Transverse colon (tissue), 4 donors: Measurements from ENCODE around the gene HS3ST1. TPM values are rescaled to one million over a fixed set of nuclear protein-coding genes. Genes with fewer than 3 reads are reported as not detected.
A peak's percentile ranks its signal among the peaks of the same experiment; 100 is the strongest.

Experiments
- DNase-seq: peaks from one replicate; pipeline ENCODE4 v3.0.0-alpha.2; 2019
- H3K27ac ChIP-seq, 4 donors: fragments of 200-600 bp; sonication (generic); 2 replicates each; pipeline ENCODE4 v1.5.1; 2016 to 2018; ENCODE audit warnings: inconsistent platforms in 4 of 4
- H3K27me3 ChIP-seq: fragments of 200-600 bp; sonication (generic); 2 replicates; pipeline ENCODE4 v1.5.1; 2017; ENCODE audit warnings: inconsistent platforms
- H3K36me3 ChIP-seq, 4 donors: fragments of 200-600 bp; sonication (generic); 2 replicates each; pipeline ENCODE4 v1.5.1; 2017 to 2019; ENCODE audit warnings: inconsistent platforms in 4 of 4
- H3K4me1 ChIP-seq, 4 donors: fragments of 200-600 bp; sonication (generic); 2 replicates each; pipeline ENCODE4 v1.5.1; 2017 to 2020; ENCODE audit warnings: inconsistent platforms in 4 of 4
- H3K4me3 ChIP-seq, 4 donors: fragments of 200-600 bp; sonication (generic); 1 replicate in 1 of 4; 2 replicates in 3 of 4; pipeline versions ENCODE4 v1.5.1 to v1.6.1; 2017 to 2019; ENCODE audit warnings: inconsistent platforms in 4 of 4
- H3K9me3 ChIP-seq, 2 donors: fragments of 200-600 bp; sonication (generic); 2 replicates each; pipeline ENCODE4 v1.5.1; 2017 to 2019; ENCODE audit warnings: inconsistent platforms in 2 of 2
- CTCF ChIP-seq, 5 experiments: fragments of 200-600 bp in 3 of 5; fragments of 450-650 bp in 2 of 5; sonication (generic) in 3 of 5; IDR thresholded peaks; 1 replicate in 2 of 5; 2 replicates in 3 of 5; pipeline ENCODE4 v1.5.1; 2016 to 2017; ENCODE audit warnings: antibody characterized with exemption in 5 of 5, inconsistent platforms in 3 of 5, mild to moderate bottlenecking in 2 of 5, moderate library complexity in 1 of 5
- EP300 ChIP-seq: sonication (generic); formaldehyde crosslinking; IDR thresholded peaks from one replicate; pipeline ENCODE4 v1.6.1; 2017; ENCODE audit warnings: antibody characterized with exemption, low read depth
- POLR2A ChIP-seq: fragments of 450-650 bp; IDR thresholded peaks from one replicate; pipeline ENCODE4 v1.6.1; 2016; ENCODE audit warnings: antibody characterized with exemption, mild to moderate bottlenecking, moderate library complexity
- POLR2AphosphoS5 ChIP-seq, 3 donors: sonication (generic); formaldehyde crosslinking; IDR thresholded peaks; one replicate each; pipeline ENCODE4 v1.6.1; 2016; ENCODE audit warnings: antibody characterized with exemption in 3 of 3
- WGBS, 2 donors: methylation state at CpG; one replicate each; pipeline ENCODE4 v1.1.5; 2018; ENCODE audit warnings: low coverage in 1 of 2; 5-methylcytosine and 5-hydroxymethylcytosine counted together
- in situ Hi-C, 4 donors: fragments of 200-750 bp; cut with MboI; loops; one replicate each; pipeline versions ENCODE4 v1.15.0 to v1.15.1; 2017; ENCODE audit warnings: low sequenced_read_pairs in 3 of 4, low pct_ligation_motif_present in 1 of 4, low pct_unique_long_range_greater_than_20kb in 1 of 4
- intact Hi-C: fragments of 100-400 bp; cut with DNase I; formaldehyde crosslinking; loops from one replicate; pipeline ENCODE4 v1.15.1; 2023; ENCODE audit warnings: low total_unique reads
- total RNA-seq, 4 donors: library from RNA; depleted of rRNA; stranded (reverse); fragments of >200 nt; gene quantifications; one replicate each; pipeline ENCODE4 v1.1.0, GENCODE V29; 2016

Gene HS3ST1
- total RNA-seq, 4 donors from 2014 or later = 3.2 to 4.9 TPM; not detected in 2

GRCh38 chr4:11427121-11427996 is 1.3 kb downstream of the HS3ST1 start:
- in situ Hi-C loops (loop anchor here in 1 of 4 donors (10.0 kb wide), 1 partner anchor 843 kb away; no protein-coding TSS in a partner anchor), intact Hi-C loops (no loop called here)
- no peak for DNase-seq
- no peak for TF ChIP-seq POLR2AphosphoS5 (IDR thresholded peaks at IDR 0.05)
- TF ChIP-seq POLR2A = no peak
- no peak for TF ChIP-seq CTCF (IDR thresholded peaks at IDR 0.05)
- TF ChIP-seq EP300 = no peak
- no peaks in the 10 kb centered on the region for H3K9me3 ChIP-seq
- H3K36me3 ChIP-seq = no peaks in the 10 kb centered on the region
- no peak overlapping the region for H3K27ac ChIP-seq
- H3K4me3 ChIP-seq = peak overlapping the region in 3 of 4 donors; percentile 47 to 75 (median 69)
- H3K4me1 ChIP-seq = peaks cover 0 to 20% (median 8%) of the 10 kb centered on the region in 4 donors
- WGBS, 2 donors = 47% methylated on average over 45 of the region's 45 CpGs; no CpG with 5 or more reads in 1 of the 2 donors
- H3K27me3 ChIP-seq = peaks cover 11% of the 10 kb centered on the region

- intact Hi-C loops (no loop called here), in situ Hi-C loops (loop anchor here in 1 of 4 donors (10.0 kb wide), 1 partner anchor 842 kb away; no protein-coding TSS in a partner anchor)
- Histone ChIP-seq H3K27ac (no peak overlapping the region), H3K9me3 (no peaks in the 10 kb centered on the region), H3K27me3 (peaks cover 11% of the 10 kb centered on the region), H3K4me3 (peak overlapping the region in 1 of 4 donors; percentile 75), H3K4me1 (peaks cover 0 to 19% (median 7%) of the 10 kb centered on the region in 4 donors), H3K36me3 (no peaks in the 10 kb centered on the region)
- no peak for DNase-seq
- TF ChIP-seq CTCF (IDR thresholded peaks at IDR 0.05) (no peak), EP300 (no peak), POLR2A (no peak)
- WGBS, 2 donors = 62 to 66% methylated on average over 8 to 10 of the region's 10 CpGs
Observed at GRCh38 chr4:11426731-11427120, 2.0 kb downstream of the HS3ST1 start.

GRCh38 chr4:11426003-11426402 is 2.7 kb downstream of the HS3ST1 start:
- 85 to 96% methylated on average over 1 to 3 of the region's 3 CpGs for WGBS, 2 donors
- TF ChIP-seq POLR2AphosphoS5 (IDR thresholded peaks at IDR 0.05) (no peak), EP300 (no peak), POLR2A (no peak), CTCF (IDR thresholded peaks at IDR 0.05) (no peak)
- H3K36me3 ChIP-seq = no peaks in the 10 kb centered on the region
- no peak for DNase-seq
- no peak overlapping the region for H3K4me3 ChIP-seq
- no peak overlapping the region for H3K27ac ChIP-seq
- intact Hi-C loops (no loop called here), in situ Hi-C loops (loop anchor here in 1 of 4 donors (10.0 kb wide), 1 partner anchor 841 kb away; no protein-coding TSS in a partner anchor)
- H3K27me3 ChIP-seq = peaks cover 11% of the 10 kb centered on the region
- H3K9me3 ChIP-seq = no peaks in the 10 kb centered on the region
- H3K4me1 ChIP-seq = peaks cover 0 to 17% (median 7%) of the 10 kb centered on the region in 4 donors

- H3K27me3 ChIP-seq = peaks cover 11% of the 10 kb centered on the region
- TF ChIP-seq EP300 (no peak), POLR2A (no peak), POLR2AphosphoS5 (IDR thresholded peaks at IDR 0.05) (no peak), CTCF (IDR thresholded peaks at IDR 0.05) (no peak)
- H3K36me3 ChIP-seq = no peaks in the 10 kb centered on the region
- 73 to 83% methylated on average over 3 to 5 of the region's 5 CpGs for WGBS, 2 donors
- no peak for DNase-seq
- peaks cover 0 to 20% (median 7%) of the 10 kb centered on the region in 4 donors for H3K4me1 ChIP-seq
- no peaks in the 10 kb centered on the region for H3K9me3 ChIP-seq
- H3K4me3 ChIP-seq = no peak overlapping the region
- in situ Hi-C loops (loop anchor here (10.0 to 25.0 kb wide), 6 partner anchors 212 to 863 kb away; no protein-coding TSS in a partner anchor), intact Hi-C loops (no loop called here)
- H3K27ac ChIP-seq = no peak overlapping the region
Observed at GRCh38 chr4:11424856-11425255, 3.8 kb downstream of the HS3ST1 start.
